Parathyroid adenoma (tissue), 2 donors: ENCODE results near the gene MAPK11.

ENCODE experiments used
- H2AFZ ChIP-seq: fragments of 300-600 bp; sonication (generic); one replicate; pipeline ENCODE4 v1.7.0; 2017; ENCODE audit warnings: antibody characterized with exemption, mild to moderate bottlenecking
- H3K27ac ChIP-seq: fragments of 300-600 bp; sonication (generic); one replicate; pipeline ENCODE4 v1.7.0; 2017
- H3K27me3 ChIP-seq: fragments of 300-600 bp; sonication (generic); one replicate; pipeline ENCODE4 v1.7.0; 2017; ENCODE audit warnings: low read length; ENCODE audit not compliant: control insufficient read depth, insufficient read depth
- H3K36me3 ChIP-seq: fragments of 300-600 bp; sonication (generic); one replicate; pipeline ENCODE4 v1.7.0; 2017; ENCODE audit warnings: low read length; ENCODE audit not compliant: control insufficient read depth, insufficient read depth
- H3K4me1 ChIP-seq: fragments of 300-600 bp; sonication (generic); one replicate; pipeline ENCODE4 v1.7.0; 2017; ENCODE audit warnings: control low read depth
- H3K4me2 ChIP-seq: fragments of 300-600 bp; sonication (generic); one replicate; pipeline ENCODE4 v1.7.0; 2017; ENCODE audit warnings: low read length
- H3K4me3 ChIP-seq: fragments of 300-600 bp; sonication (generic); one replicate; pipeline ENCODE4 v1.7.0; 2017; ENCODE audit warnings: low read depth, low read length
- H3K79me2 ChIP-seq: fragments of 300-600 bp; sonication (generic); one replicate; pipeline ENCODE4 v1.7.0; 2017; ENCODE audit warnings: control low read depth
- H3K9ac ChIP-seq: fragments of 300-600 bp; sonication (generic); one replicate; pipeline ENCODE4 v1.7.0; 2017; ENCODE audit warnings: mild to moderate bottlenecking
- H3K9me3 ChIP-seq: fragments of 300-600 bp; sonication (generic); one replicate; pipeline ENCODE4 v1.7.0; 2017; ENCODE audit warnings: low read length; ENCODE audit not compliant: control insufficient read depth
- TF ChIP-seq, protein P1 (sequence below): fragments of 300-600 bp; sonication (generic); IDR thresholded peaks from one replicate; pipeline ENCODE4 v1.7.0; 2017; ENCODE audit warnings: antibody characterized with exemption, mild to moderate bottlenecking
- donor health status: primary hyperparathyroidism.

MAPK11 gene

DNA sequence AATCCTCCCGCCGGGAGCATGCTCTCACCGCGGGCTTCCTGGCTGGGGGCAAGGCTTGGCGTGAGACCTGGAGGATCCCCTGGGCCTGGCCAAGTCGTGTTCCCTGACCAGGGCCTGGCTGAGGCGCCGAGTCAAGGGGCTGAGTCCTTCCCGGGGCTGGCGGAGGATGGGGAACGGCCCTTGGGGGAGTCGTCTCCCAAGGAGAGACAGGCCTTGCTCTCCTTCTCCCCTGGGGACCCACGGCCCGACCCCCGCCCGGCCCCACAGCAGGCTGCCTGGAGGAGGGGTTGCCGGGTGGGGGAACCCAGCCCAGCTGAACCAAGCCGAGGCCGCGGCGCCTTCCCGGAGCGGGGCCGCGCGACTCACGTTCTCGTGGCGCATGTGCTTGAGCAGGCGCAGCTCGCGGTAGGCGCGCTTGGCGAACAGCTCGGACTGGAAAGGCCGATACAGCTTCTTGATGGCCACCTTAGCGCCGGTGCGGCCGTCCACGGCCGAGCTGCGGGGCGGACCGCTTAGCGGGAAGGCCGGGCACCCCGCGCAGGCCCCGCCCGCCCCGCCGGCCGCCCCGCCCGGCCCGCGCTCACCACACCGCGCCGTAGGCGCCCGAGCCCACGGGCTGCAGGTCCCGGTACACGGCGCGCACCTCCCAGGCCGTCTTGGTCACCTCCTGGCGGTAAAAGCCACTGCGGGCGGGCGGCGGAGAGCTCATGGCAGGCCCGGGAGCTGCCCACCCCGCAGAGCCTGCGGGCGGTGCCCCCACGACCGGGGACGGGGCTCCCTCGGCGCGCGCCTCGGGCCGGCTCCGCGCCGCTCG lies 9.2 kb downstream of the MAPK11 start:
- TF ChIP-seq, protein P1, sequence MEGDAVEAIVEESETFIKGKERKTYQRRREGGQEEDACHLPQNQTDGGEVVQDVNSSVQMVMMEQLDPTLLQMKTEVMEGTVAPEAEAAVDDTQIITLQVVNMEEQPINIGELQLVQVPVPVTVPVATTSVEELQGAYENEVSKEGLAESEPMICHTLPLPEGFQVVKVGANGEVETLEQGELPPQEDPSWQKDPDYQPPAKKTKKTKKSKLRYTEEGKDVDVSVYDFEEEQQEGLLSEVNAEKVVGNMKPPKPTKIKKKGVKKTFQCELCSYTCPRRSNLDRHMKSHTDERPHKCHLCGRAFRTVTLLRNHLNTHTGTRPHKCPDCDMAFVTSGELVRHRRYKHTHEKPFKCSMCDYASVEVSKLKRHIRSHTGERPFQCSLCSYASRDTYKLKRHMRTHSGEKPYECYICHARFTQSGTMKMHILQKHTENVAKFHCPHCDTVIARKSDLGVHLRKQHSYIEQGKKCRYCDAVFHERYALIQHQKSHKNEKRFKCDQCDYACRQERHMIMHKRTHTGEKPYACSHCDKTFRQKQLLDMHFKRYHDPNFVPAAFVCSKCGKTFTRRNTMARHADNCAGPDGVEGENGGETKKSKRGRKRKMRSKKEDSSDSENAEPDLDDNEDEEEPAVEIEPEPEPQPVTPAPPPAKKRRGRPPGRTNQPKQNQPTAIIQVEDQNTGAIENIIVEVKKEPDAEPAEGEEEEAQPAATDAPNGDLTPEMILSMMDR, result no peak
- Histone ChIP-seq H3K36me3 (no peaks in the 10 kb centered on the region), H3K27me3 (no peaks in the 10 kb centered on the region), H3K79me2 (no peaks in the 10 kb centered on the region), H3K4me1 (peaks cover 3% of the 10 kb centered on the region), H2AFZ (peak overlapping the region; percentile 60), H3K4me2 (peak overlapping the region; percentile 88), H3K27ac (no peak overlapping the region), H3K9me3 (no peaks in the 10 kb centered on the region), H3K9ac (no peak overlapping the region), H3K4me3 (peak overlapping the region; percentile 41)

DNA sequence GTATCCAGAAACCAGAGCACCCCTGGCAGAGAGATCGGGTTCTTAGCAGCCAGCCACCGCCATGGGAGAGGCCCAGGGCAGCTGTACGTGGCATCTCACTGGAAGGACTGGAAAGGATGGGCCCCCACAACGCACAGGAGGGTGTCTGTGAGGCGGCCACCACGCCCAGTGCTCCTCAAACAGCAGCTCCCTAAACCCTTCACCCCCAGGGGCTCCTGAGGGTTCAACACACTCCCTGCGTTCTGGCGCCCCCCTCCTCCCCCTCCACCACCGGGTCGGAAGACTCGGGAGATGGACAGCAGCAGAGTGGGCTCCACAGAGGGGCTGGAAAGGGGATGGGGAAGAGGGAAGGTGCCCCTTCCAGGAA lies 9.8 kb downstream of the MAPK11 start:
- TF ChIP-seq, protein P1, result no peak
- Histone ChIP-seq H3K9ac (no peak overlapping the region), H3K4me2 (peak overlapping the region; percentile 88), H3K36me3 (no peaks in the 10 kb centered on the region), H3K9me3 (no peaks in the 10 kb centered on the region), H3K4me1 (peaks cover 3% of the 10 kb centered on the region), H3K27ac (no peak overlapping the region), H3K4me3 (peak overlapping the region; percentile 41), H3K79me2 (no peaks in the 10 kb centered on the region), H3K27me3 (no peaks in the 10 kb centered on the region), H2AFZ (peak overlapping the region; percentile 60)

DNA sequence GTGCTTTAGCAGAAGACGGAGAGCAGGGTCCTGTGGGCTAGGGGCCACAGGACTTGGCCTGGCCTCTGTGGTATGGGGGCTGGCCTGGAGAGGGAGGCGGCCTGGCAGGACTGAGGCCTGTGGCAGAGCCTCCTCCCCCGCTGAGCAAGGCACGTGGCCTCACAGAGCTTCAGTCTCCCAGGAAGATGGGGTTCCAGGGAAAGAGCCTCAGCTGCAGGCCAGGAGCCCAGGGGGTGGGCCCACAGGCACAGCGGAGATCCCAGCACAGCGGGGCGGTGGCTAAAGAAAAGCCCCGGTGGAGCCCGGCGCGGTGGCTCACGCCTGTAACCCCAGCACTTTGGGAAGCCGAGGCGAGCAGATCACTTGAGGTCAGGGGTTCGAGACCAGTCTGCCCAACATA lies 10.9 kb downstream of the MAPK11 start:
- Histone ChIP-seq H3K9ac (no peak overlapping the region), H3K27ac (no peak overlapping the region), H3K9me3 (no peaks in the 10 kb centered on the region), H3K27me3 (no peaks in the 10 kb centered on the region), H3K36me3 (no peaks in the 10 kb centered on the region), H3K4me1 (peaks cover 3% of the 10 kb centered on the region), H3K4me2 (no peak overlapping the region), H2AFZ (no peak overlapping the region), H3K79me2 (no peaks in the 10 kb centered on the region), H3K4me3 (no peak overlapping the region)
- TF ChIP-seq, protein P1, result no peak

DNA sequence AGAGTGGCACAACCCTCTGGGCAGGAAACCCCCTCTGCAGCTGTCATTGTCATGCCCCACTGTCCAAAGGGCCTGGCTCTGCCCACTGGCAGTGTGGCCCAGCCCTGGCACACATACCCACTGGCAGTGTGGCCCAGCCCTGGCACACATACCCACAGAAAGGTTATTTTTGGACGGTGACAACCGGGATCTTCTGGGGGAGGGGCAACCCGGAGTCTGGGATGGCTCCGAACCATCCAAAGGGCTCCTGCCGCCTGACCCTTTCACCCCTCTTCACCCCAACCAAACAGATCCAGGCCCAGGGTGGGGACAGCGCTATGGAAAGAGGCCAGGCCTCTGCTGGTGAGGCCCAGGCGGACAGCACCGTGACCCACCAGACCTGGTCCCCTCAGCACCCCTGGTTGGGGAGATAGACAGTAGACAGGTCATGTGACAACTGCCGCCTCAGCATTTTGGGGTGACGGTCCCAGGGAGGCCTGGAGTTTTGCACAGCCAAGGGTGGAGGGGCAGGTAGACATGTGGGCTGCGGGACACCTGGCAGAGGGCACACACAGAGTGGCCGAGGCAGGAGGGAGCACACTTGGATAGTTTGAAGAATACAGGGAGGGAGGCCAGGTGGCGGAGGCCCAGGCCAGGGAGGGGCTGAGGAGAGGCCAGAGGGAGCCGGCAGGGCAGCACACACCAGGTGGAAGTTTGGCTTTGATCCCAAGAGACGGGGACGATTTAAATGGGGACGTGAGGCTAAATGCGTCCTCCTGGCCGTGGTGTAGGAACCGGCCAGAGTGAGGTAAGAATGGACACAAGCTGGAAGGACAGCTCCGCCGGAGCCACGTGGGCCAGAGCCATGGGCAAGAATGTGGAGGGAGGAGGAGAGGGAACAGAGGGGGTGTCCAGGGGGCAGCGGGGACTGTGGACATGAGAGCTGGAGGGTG lies 11.6 kb downstream of the MAPK11 start:
- Histone ChIP-seq H3K27me3 (no peaks in the 10 kb centered on the region), H3K4me2 (no peak overlapping the region), H2AFZ (no peak overlapping the region), H3K4me1 (peaks cover 3% of the 10 kb centered on the region), H3K36me3 (no peaks in the 10 kb centered on the region), H3K9ac (no peak overlapping the region), H3K9me3 (no peaks in the 10 kb centered on the region), H3K27ac (no peak overlapping the region), H3K79me2 (no peaks in the 10 kb centered on the region), H3K4me3 (no peak overlapping the region)
- TF ChIP-seq, protein P1, result no peak
